ENCODE measurements around the gene MAGEF1.

Gene MAGEF1, protein sequence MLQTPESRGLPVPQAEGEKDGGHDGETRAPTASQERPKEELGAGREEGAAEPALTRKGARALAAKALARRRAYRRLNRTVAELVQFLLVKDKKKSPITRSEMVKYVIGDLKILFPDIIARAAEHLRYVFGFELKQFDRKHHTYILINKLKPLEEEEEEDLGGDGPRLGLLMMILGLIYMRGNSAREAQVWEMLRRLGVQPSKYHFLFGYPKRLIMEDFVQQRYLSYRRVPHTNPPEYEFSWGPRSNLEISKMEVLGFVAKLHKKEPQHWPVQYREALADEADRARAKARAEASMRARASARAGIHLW

DNA sequence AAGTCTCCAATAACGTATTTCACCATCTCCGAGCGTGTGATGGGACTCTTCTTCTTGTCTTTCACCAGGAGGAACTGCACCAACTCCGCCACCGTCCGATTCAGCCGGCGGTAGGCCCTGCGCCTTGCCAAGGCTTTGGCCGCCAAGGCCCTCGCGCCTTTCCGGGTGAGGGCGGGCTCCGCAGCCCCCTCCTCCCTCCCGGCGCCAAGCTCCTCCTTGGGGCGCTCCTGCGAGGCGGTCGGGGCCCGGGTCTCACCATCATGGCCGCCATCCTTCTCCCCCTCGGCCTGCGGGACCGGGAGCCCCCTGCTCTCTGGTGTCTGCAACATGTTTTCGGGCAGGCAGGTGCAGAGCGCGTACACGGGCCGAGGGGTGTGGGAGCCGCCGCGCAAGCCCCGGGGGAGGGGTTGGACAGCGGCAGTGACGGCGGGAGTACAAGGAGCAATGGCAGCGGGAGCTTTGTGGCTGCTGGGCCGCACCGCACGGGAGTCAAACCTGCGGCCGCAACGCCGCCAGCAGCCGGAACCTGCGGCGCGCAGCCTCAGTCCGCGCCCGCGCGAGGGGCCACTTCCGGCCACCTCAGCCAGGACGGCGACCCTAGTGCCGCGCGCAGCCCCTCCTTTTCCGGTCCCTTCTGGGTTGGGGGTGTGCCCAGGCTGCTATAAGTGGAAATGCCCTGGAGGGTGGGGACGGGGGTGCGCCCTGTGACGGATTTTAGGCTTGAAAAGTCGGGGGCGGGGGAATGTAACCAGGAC is at the start of gene MAGEF1:
Gene MAGEF1 (minus strand): TSS at position 572 of the 755 bp plus-strand sequence. CDS start 243 bp downstream, at position 329.
- DNase-seq (ENCODE audit: low read depth), result peak; percentile 36

DNA sequence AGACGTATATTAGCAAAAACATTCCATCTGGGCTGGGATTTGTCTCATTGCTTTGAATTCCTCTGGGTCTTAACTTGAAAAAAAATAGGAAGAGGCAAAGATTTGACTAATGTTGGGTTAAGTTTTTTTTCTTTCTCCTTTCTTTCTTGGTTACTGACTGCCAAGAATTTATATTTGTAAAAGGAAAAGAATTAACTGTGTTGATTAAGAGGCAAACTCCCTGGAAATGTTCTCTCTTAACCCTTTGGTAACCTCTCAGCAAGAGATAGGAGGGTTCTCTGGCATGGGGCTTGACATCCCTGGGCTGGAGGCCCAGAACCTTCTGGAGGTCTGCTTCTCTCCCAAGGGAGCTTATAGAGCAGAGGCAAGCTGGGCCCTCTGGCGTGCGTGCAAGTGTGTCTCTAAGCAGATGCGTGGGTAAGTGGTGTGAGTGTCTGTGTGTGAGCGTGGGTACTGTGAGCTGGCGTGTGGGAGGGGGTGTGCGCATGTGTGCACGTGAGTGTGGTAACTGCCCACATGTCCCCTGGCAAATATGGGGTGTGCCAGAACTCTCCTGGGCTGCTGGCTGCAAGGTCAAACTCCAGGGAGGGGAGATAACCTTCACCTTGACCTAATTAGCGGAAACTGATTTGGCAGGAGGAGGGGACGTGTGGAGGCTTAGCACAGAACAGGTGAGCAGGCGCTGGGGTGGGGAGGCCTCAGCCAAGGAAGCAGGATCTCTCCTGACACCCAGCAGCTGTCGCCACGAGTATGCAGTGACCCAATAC is 49.4 kb upstream of the MAGEF1 start:
- peak; percentile 20 for DNase-seq (ENCODE audit: low read depth)

DNA sequence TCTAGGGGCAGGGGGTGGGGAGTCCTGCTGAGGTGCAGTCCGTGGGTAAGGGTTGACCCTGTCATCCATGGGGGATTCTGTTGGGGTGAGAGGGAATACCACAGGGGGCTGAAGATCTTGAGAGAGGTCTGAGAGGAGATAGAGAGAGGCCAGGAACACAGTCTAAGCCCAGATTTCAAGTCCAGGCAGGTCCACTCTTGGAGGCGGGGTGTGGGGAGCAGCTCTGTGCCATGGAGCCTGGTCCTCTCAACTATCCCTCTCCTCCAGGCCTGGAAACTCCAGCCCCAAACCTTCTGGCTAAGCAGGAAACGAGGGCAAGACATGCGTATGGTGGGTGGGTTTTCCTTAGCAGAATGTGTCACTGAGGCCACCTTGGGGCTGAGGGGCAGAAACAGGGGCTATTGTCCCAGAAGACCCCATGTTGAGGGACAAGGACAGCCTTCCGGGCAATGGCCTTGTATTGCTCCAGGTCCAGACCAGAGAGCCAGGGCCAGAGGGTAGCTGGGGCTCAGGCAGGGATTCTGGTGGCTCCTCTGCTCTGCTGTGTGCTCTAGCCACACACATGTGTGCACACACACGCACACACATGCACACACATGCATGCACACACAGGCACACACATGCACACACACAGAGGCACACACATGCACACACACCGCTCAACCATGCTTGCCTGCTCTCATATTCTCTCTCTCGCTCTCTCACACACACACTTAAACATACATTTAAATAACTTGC is 48.6 kb upstream of the MAGEF1 start:
- DNase-seq (ENCODE audit: low read depth), result no peak

DNA sequence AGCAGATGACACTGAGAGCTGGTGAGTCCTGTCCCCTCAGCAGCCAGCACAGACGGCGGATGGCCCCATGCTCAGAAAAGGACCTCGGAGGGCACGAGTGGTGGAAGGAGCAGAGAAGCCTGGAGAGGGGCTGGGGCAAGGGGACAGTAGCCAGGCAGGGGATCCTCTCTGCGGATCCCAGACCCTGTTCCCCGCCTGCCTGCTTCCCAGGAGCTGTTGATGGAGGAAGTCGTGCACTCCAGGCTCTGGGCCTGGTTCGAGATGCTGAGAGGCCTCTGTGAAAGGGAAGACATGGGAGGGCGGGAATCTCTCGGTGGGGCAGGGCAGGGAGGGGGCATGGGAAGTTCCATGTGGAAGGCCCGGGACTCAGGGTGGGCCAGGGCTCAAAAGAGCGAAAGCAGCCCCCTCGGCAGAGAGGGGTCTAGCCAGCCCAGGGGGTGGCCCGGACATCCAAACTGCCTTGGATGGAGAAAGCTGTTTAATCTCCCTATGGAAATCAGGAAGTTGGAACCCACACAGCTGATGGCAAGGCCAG is 47.9 kb upstream of the MAGEF1 start:
- no peak for DNase-seq (ENCODE audit: low read depth)

DNA sequence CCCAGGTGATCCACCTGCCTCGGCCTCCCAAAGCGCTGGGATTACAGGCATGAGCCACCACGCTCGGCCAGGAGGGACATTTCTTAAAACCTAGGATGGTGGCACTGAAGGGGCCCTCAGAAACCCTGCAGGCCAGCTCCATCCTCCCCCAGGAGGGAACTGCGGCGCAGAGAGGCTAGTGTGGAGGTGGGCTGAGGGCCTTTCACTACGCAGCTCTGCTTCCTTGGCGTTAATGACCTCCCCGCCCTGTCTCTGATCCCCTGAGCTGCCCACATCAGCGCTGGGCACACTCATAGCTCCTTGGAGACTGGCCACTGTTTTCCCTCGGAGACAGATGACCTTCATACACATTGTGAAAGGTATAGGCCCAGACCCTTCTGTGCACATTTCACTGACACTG is 46.2 kb upstream of the MAGEF1 start:
- DNase-seq (ENCODE audit: low read depth), result no peak

DNA sequence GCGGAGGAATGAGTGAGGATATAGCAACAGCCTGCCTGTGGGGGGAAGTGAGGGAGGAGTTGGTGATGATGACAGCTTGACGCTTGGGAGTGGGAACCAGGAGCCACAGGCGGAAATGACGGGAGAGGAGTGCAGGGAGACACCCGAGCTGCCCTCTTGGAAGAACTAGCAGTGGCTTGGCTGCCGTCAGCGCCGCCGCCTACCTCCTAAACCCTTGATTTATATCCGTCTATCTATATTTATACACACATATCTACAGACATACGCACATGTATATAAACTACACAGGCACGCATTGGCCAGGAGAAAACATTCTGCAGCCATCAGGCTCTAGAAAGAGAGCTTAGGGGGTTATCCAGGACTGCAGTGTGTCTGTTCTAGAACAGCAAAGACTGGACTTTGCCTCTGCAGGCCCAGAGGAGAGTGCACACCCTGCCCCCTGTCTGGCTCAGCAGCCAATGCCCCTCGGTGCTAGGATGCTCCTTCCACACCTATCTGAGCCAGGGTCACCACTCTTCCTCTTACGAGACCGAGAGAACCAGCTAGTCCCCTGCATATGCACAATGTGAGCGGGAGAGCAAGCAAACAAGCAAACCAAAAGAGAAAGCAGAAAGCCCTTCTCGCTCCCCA is 45.3 kb upstream of the MAGEF1 start:
- peak; percentile 34 for DNase-seq (ENCODE audit: low read depth)

DNA sequence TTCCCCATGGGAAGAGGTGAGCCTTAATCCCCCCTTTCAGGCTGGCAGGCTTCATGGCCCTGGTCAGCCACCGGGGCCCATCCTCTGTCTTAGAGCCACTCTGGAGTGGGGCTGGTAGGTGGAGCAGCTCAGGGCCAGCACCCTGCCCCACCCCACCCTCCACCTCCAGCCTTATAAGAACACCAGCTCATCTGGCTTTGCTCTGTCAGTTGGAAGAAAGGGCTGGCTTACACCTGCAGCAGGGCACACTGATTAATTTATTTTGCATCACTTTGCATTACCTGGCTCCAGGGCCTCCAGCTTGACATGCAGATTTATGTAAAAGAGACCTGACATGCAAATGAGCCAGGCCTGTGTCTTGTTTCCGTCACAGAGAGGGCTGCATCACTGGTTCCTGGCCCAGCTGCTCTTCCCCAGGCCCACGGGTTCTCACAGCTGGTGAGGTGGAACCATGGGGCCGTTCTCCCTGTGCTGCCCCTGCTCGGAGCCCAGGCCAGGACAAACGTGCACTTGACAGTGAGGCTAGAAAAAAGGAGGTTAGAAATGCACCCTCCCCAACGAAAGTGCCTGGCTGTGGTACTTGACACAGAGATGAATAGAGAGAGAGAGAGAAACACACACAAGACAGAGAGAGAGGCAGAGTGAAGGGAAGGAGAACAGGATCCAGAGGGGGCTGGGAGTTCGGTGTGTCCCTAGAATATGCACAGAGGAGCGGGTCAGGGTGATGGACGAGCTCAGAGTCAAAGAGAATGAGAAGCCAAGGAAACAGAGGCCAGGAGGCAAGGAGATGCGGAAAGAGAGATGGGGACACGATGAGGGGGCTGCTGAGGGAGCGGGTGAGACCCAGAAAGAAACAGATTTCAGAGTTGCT is 44.5 kb upstream of the MAGEF1 start:
- no peak for DNase-seq (ENCODE audit: low read depth)

DNA sequence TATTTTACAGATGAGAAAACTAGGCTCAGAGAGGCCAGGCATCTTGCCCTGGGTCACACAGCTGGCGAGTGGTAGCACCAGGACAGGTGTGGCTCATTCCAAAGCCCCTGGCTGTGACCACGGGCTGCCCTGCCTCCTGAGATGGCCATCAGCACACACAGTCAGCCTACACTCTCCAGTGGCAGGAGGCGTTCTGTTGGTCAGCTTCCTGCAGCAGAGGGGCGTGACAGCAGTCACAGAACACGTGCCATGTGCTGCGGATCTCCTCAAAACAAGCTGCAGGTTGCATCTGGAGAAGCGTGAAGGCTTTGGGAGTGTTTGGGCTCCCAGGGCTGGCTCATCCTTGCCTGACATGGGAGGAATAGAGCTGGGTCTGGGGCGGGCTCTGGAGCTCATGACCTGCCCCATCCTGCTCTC is 43.5 kb upstream of the MAGEF1 start:
- no peak for DNase-seq (ENCODE audit: low read depth)

DNA sequence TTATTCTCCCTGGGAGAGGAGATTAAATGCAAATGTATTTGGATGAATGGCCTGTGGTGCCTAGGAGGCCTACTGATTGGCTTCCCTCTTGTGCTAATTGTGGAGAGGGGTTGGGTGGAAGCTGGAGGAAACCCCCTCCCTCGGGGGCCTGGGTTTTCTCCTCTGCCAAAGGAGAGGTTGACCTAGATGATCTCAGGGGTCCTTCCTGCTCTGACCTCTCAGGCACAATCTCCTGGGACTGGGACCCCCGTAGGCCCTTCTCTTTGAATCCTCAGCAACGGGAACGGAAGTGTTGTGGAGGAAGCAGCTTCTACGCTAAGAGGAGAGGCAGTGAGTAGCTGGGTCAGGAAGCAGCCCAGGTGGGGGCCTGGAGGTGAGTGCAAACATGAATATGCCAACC is 40.5 kb upstream of the MAGEF1 start:
- no peak for DNase-seq (ENCODE audit: low read depth)

DNA sequence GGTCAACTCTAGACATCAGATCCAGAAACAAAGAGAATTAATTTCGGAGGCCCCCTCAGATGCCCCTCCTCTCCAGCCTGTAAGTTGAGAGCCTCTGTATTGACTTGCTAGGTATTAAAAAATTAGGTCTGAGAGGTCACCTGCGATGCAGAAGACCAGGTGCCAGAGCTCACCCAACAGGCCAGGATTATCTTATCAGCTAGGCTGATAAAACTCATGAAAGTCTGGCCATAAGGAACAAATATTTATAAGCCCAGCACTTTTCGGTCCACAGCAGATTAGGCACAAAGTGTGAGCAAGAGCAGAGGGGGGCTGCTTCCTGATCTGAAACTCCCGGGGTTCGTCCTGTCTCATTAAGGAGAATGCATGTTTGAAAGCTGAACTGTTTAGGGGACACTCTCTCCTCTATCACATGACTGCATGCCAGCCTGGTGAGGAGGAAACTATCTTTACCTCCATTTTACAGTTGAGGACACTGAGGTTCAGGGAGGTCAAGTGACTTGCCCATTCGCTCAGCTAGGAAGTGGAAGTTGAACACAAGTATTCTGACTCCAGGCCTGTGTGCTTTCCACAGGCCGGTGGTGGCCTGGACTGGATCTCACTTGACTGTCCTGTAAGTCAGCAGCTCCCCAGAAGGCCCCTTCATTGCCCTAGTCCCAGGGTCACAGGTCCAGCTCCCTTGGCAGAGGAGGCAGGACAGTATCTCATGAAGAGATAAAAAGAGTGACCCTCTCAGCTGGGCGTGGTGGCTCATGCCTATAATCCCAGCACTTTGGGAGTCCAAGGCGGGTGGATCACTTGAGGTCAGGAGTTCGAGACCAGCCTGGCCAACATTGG is 39.6 kb upstream of the MAGEF1 start:
- DNase-seq (ENCODE audit: low read depth), result no peak

DNA sequence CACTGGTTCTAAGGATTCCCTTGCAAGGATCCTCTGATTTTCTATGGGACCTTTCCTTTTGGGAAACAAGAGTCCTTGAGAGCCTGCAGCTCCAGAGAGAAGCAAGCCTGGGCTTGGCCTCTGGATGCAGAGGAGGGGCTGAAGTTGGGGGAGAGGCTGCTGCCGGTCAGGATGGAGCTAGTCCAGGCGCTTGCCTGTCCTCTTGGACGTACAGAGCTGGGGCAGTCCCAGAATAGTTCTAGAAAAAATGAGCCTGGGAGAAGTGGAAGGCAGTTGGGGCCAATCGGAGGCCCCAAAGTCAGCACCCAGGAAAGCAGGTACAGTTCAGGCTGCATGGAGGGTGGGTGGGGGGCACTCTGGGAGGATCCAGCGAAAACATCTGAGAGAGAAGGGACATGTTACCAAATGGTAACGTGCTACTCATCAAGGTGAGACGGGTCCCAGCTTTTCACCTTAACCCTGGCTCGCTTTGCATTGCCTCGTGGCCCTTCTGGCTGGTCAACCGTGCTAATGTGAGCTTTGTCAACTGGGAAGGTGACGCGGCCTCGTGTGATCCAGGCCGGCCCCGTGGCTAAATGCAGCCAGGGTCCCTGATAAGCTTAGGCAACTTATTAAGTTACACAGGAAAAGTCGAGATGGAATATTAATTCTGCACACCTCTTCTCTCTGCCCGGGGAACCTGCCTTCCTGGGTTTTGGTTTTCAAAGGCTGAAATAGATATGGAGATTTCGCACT is 38.7 kb upstream of the MAGEF1 start:
- DNase-seq (ENCODE audit: low read depth), result no peak

DNA sequence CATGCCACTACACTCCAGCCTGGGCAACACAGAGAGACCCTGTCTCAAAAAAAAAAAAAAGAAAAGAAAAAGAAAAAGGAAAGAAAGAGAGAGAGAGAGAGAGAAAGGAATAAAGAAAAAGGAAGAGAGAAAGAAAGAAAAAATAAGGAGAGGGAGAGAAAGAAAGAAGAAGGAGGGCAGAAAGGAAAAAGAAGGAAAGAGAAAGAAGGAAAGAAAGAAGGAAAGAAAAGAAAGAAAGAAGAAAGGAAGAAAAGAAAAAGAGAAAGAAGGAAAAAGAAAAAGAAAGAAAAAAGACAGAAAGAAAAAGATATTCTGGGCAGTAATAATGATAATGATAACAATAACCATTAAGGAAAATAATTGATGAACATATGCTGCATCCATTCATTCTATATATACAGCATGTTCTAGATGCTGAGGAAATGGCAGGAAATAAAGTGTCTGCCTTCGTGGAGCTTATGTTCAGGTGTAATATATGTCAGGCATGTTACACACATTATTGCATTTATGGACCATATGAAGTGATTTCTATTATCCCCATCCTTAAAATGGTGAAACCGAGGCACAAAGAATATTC is 37.4 kb upstream of the MAGEF1 start:
- no peak for DNase-seq (ENCODE audit: low read depth)

DNA sequence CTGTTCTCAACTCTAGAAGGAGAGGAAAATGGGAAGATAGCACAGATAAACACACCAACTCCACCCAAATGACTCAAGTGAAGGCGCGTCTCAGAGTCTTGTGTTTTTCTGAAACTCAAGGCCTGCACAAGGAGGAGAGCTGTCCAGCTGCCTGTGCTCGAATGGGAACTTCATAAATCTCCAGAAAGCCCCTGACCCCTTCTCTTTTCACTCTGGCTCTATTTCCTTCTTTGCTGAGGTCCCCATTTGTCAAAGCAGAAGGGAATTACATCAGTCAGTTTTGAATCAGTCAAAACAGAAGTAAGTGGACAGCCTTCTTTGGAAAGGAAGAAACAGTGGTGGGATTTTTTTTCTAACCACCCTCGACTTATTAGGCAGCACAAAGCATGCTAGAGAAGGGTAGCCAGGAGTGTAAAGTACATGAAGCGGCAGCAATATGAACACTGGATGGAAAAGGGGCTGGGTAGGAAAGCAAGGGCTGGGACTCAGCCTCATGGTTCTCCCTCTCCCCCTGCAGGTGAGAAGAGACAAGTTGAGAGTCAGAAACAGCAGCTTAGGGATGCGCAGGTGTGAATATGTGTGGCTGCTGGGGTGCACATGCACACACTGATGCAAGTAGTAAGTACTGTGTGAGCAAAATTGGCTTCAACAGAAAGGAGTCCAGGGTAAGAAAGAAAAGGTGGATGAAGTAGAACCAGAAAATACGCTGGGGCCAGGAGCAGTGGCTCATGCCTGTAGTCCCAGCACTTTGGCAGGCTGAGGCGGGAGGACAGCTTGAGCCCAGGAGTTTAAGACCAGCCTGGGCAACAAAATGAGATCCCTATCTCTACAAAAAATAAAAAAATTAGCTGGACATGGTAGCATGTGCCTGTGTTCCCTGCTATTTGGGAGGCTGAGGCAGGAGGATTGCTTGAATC is 36.6 kb upstream of the MAGEF1 start:
- no peak for DNase-seq (ENCODE audit: low read depth)

DNA sequence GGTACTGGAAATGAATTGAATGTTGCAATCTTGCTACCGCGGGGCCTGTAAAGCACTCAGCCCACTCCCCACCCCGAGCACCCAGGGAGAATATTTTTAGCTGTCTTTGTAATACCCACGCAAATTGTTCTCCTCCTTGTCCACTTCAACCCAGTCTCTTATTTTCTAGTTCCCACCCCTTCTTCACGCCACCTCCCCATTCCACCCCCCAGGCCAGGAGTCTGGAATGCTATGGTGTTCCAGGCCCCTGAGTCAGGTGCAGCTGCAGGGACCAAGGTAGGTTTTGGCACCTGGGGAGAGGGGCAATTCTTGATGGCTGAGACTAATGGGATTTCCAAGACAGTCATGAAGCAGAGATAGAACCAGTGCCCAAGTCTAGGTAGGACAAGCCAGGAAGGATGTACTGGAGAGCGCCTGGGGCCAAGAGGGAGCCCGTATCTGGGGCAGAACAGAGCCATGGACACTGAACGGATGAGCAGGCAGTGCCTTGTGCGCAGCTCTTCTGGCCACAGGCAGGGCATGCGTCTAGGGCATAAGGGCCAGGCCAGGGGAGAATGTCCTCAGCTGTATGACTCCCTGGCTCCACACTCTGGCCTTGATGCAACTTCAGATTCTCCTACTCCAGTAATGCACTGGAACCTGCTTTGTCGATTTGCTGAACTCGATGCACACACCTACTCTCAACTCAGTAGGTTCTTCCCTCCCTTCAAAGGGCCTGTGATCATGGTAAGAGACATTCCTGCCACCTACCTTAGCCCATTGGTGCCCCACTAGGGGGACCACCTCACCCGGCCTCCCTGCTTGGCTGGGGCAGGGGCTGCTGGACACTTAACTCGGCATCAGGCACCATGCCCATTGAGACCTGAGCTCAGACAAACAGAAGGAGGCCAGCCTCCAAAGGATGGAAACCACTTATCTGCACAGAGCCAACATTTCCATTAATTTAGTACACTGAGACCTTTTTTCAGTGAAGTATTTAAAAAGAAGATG is 34.6 kb upstream of the MAGEF1 start:
- DNase-seq (ENCODE audit: low read depth), result no peak

DNA sequence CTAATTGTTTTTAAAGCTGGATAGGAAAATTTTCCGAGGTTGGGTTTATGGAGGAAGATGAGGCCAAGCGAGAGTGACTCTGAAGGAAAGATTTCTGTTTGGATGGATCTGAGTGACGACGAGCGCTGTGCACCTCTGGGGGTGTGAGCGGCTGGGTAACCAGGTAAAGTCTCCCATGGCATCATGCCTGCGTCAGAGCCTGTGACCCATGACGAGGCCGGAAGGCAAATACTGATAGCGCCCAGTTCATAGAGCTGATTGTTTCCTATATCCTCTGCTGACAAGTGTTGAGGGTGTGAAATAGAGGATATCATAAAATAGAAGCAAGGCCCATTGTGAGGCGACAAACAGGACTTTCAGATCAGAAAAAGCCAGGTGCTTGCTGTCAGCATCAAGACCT is 33.7 kb upstream of the MAGEF1 start:
- no peak for DNase-seq (ENCODE audit: low read depth)

DNA sequence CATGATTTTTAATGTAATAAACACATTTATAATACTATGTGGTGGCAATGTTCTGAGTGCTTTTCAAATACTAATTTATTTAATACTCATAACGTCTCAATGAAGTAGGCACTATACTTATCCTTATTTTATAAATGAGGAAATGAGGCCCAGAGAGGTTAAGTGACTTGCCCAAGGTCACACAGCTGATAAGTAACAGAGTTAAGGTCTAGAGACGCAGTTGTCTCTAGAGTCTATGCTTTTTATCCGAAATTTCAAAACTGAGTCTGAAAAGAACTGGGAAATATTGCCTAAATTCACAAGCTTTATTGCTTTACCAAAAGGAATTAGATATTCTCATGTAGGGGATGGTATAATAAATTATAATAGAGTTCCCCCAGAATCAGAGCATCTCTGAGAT is 31.4 kb upstream of the MAGEF1 start:
- no peak for DNase-seq (ENCODE audit: low read depth)
